Measurements from ENCODE around the gene PRKAG2.

The PRKAG2 gene

GRCh38 chr7:151616443-151617213 is 260.3 kb downstream of the PRKAG2 start:
- H3K27ac ChIP-seq (ENCODE audit: insufficient read depth, low read depth, low read length, poor library complexity, severe bottlenecking) = no peak overlapping the region
- H3K4me3 ChIP-seq (ENCODE audit: insufficient read depth, low read depth, low read length) = no peak overlapping the region
- 87 to 90% methylated on average over 19 of the region's 19 CpGs for WGBS, 2 experiments
- no peaks in the 10 kb centered on the region for H3K27me3 ChIP-seq (ENCODE audit: control insufficient read depth, insufficient read depth, low read length, poor library complexity, severe bottlenecking)
- H3K4me1 ChIP-seq (ENCODE audit: control insufficient read depth, insufficient read depth, low read length) = no peaks in the 10 kb centered on the region
- no peaks in the 10 kb centered on the region for H3K36me3 ChIP-seq (ENCODE audit: control insufficient read depth, insufficient read depth, low read length)
- H3K9me3 ChIP-seq (ENCODE audit: control insufficient read depth, low read length) = no peaks in the 10 kb centered on the region

GRCh38 chr7:151615784-151616183 is 261.1 kb downstream of the PRKAG2 start:
- H3K9me3 ChIP-seq (ENCODE audit: control insufficient read depth, low read length) = no peaks in the 10 kb centered on the region
- H3K36me3 ChIP-seq (ENCODE audit: control insufficient read depth, insufficient read depth, low read length) = no peaks in the 10 kb centered on the region
- no peak overlapping the region for H3K27ac ChIP-seq (ENCODE audit: insufficient read depth, low read depth, low read length, poor library complexity, severe bottlenecking)
- H3K4me1 ChIP-seq (ENCODE audit: control insufficient read depth, insufficient read depth, low read length) = no peaks in the 10 kb centered on the region
- WGBS, 2 experiments = 87 to 95% methylated on average over 4 of the region's 4 CpGs
- no peak overlapping the region for H3K4me3 ChIP-seq (ENCODE audit: insufficient read depth, low read depth, low read length)
- H3K27me3 ChIP-seq (ENCODE audit: control insufficient read depth, insufficient read depth, low read length, poor library complexity, severe bottlenecking) = no peaks in the 10 kb centered on the region

- Histone ChIP-seq H3K27ac (ENCODE audit: insufficient read depth, low read depth, low read length, poor library complexity, severe bottlenecking) (no peak overlapping the region), H3K4me1 (ENCODE audit: control insufficient read depth, insufficient read depth, low read length) (no peaks in the 10 kb centered on the region), H3K27me3 (ENCODE audit: control insufficient read depth, insufficient read depth, low read length, poor library complexity, severe bottlenecking) (no peaks in the 10 kb centered on the region), H3K9me3 (ENCODE audit: control insufficient read depth, low read length) (no peaks in the 10 kb centered on the region), H3K36me3 (ENCODE audit: control insufficient read depth, insufficient read depth, low read length) (no peaks in the 10 kb centered on the region), H3K4me3 (ENCODE audit: insufficient read depth, low read depth, low read length) (no peak overlapping the region)
- WGBS, 2 experiments = 94% methylated on average over 3 of the region's 3 CpGs
Observed at GRCh38 chr7:151615058-151615457, 261.9 kb downstream of the PRKAG2 start.

GRCh38 chr7:151614019-151614418 is 262.9 kb downstream of the PRKAG2 start:
- Histone ChIP-seq H3K27ac (ENCODE audit: insufficient read depth, low read depth, low read length, poor library complexity, severe bottlenecking) (no peak overlapping the region), H3K27me3 (ENCODE audit: control insufficient read depth, insufficient read depth, low read length, poor library complexity, severe bottlenecking) (no peaks in the 10 kb centered on the region), H3K9me3 (ENCODE audit: control insufficient read depth, low read length) (no peaks in the 10 kb centered on the region), H3K4me1 (ENCODE audit: control insufficient read depth, insufficient read depth, low read length) (no peaks in the 10 kb centered on the region), H3K4me3 (ENCODE audit: insufficient read depth, low read depth, low read length) (no peak overlapping the region), H3K36me3 (ENCODE audit: control insufficient read depth, insufficient read depth, low read length) (no peaks in the 10 kb centered on the region)
- 95% methylated on average over 13 of the region's 13 CpGs for WGBS, 2 experiments

GRCh38 chr7:151611878-151612277 is 265.0 kb downstream of the PRKAG2 start:
- 93 to 94% methylated on average over 10 of the region's 10 CpGs for WGBS, 2 experiments
- no peaks in the 10 kb centered on the region for H3K27me3 ChIP-seq (ENCODE audit: control insufficient read depth, insufficient read depth, low read length, poor library complexity, severe bottlenecking)
- no peaks in the 10 kb centered on the region for H3K36me3 ChIP-seq (ENCODE audit: control insufficient read depth, insufficient read depth, low read length)
- no peaks in the 10 kb centered on the region for H3K4me1 ChIP-seq (ENCODE audit: control insufficient read depth, insufficient read depth, low read length)
- no peak overlapping the region for H3K4me3 ChIP-seq (ENCODE audit: insufficient read depth, low read depth, low read length)
- H3K9me3 ChIP-seq (ENCODE audit: control insufficient read depth, low read length) = no peaks in the 10 kb centered on the region
- no peak overlapping the region for H3K27ac ChIP-seq (ENCODE audit: insufficient read depth, low read depth, low read length, poor library complexity, severe bottlenecking)

GRCh38 chr7:151611041-151611440 is 265.9 kb downstream of the PRKAG2 start:
- Histone ChIP-seq H3K4me1 (ENCODE audit: control insufficient read depth, insufficient read depth, low read length) (no peaks in the 10 kb centered on the region), H3K36me3 (ENCODE audit: control insufficient read depth, insufficient read depth, low read length) (no peaks in the 10 kb centered on the region), H3K9me3 (ENCODE audit: control insufficient read depth, low read length) (no peaks in the 10 kb centered on the region), H3K27ac (ENCODE audit: insufficient read depth, low read depth, low read length, poor library complexity, severe bottlenecking) (no peak overlapping the region), H3K27me3 (ENCODE audit: control insufficient read depth, insufficient read depth, low read length, poor library complexity, severe bottlenecking) (no peaks in the 10 kb centered on the region), H3K4me3 (ENCODE audit: insufficient read depth, low read depth, low read length) (no peak overlapping the region)
- WGBS, 2 experiments = 94 to 96% methylated on average over 11 of the region's 11 CpGs

- Histone ChIP-seq H3K27me3 (ENCODE audit: control insufficient read depth, insufficient read depth, low read length, poor library complexity, severe bottlenecking) (no peaks in the 10 kb centered on the region), H3K4me3 (ENCODE audit: insufficient read depth, low read depth, low read length) (no peak overlapping the region), H3K36me3 (ENCODE audit: control insufficient read depth, insufficient read depth, low read length) (no peaks in the 10 kb centered on the region), H3K9me3 (ENCODE audit: control insufficient read depth, low read length) (no peaks in the 10 kb centered on the region), H3K4me1 (ENCODE audit: control insufficient read depth, insufficient read depth, low read length) (no peaks in the 10 kb centered on the region), H3K27ac (ENCODE audit: insufficient read depth, low read depth, low read length, poor library complexity, severe bottlenecking) (no peak overlapping the region)
- 88 to 91% methylated on average over 15 of the region's 15 CpGs for WGBS, 2 experiments
Observed at GRCh38 chr7:151608031-151608551, 268.8 kb downstream of the PRKAG2 start.

- whole genome bisulfite sequencing, 2 experiments = 92 to 93% methylated on average over 3 of the region's 3 CpGs
Observed at GRCh38 chr7:151607464-151607867, 269.4 kb downstream of the PRKAG2 start.

GRCh38 chr7:151603951-151604350 is 273.0 kb downstream of the PRKAG2 start:
- H3K36me3 ChIP-seq (ENCODE audit: control insufficient read depth, insufficient read depth, low read length) = no peaks in the 10 kb centered on the region
- H3K27ac ChIP-seq (ENCODE audit: insufficient read depth, low read depth, low read length, poor library complexity, severe bottlenecking) = no peak overlapping the region
- no peaks in the 10 kb centered on the region for H3K9me3 ChIP-seq (ENCODE audit: control insufficient read depth, low read length)
- no peaks in the 10 kb centered on the region for H3K27me3 ChIP-seq (ENCODE audit: control insufficient read depth, insufficient read depth, low read length, poor library complexity, severe bottlenecking)
- 79 to 89% methylated on average over 4 of the region's 4 CpGs for WGBS, 2 experiments
- H3K4me1 ChIP-seq (ENCODE audit: control insufficient read depth, insufficient read depth, low read length) = no peaks in the 10 kb centered on the region
- no peak overlapping the region for H3K4me3 ChIP-seq (ENCODE audit: insufficient read depth, low read depth, low read length)

More at GRCh38 chr7:151607464-151607867, 269.4 kb downstream of the PRKAG2 start:
- H3K4me3 ChIP-seq (ENCODE audit: insufficient read depth, low read depth, low read length) = no peak overlapping the region
- H3K27me3 ChIP-seq (ENCODE audit: control insufficient read depth, insufficient read depth, low read length, poor library complexity, severe bottlenecking) = no peaks in the 10 kb centered on the region
- no peaks in the 10 kb centered on the region for H3K4me1 ChIP-seq (ENCODE audit: control insufficient read depth, insufficient read depth, low read length)
- no peaks in the 10 kb centered on the region for H3K9me3 ChIP-seq (ENCODE audit: control insufficient read depth, low read length)
- no peak overlapping the region for H3K27ac ChIP-seq (ENCODE audit: insufficient read depth, low read depth, low read length, poor library complexity, severe bottlenecking)
- H3K36me3 ChIP-seq (ENCODE audit: control insufficient read depth, insufficient read depth, low read length) = no peaks in the 10 kb centered on the region

- Histone ChIP-seq H3K9me3 (ENCODE audit: control insufficient read depth, low read length) (no peaks in the 10 kb centered on the region), H3K27me3 (ENCODE audit: control insufficient read depth, insufficient read depth, low read length, poor library complexity, severe bottlenecking) (no peaks in the 10 kb centered on the region), H3K4me3 (ENCODE audit: insufficient read depth, low read depth, low read length) (no peak overlapping the region), H3K27ac (ENCODE audit: insufficient read depth, low read depth, low read length, poor library complexity, severe bottlenecking) (no peak overlapping the region), H3K36me3 (ENCODE audit: control insufficient read depth, insufficient read depth, low read length) (no peaks in the 10 kb centered on the region), H3K4me1 (ENCODE audit: control insufficient read depth, insufficient read depth, low read length) (no peaks in the 10 kb centered on the region)
- 95% methylated on average over 21 of the region's 21 CpGs for WGBS, 2 experiments
Observed at GRCh38 chr7:151601521-151602305, 275.2 kb downstream of the PRKAG2 start.

Measured in ectodermal cell (in vitro differentiated cells).